ENCODE data around the gene SOAT2.

Gene SOAT2

GRCh38 chr12:53102883-53103807 is at the start of gene SOAT2:
Gene SOAT2 (plus strand): TSS chr12:53103486. CDS start chr12:53103578, 92 bp downstream.
- no peak for DNase-seq

- DNase-seq, result peak; percentile 57
Measured at GRCh38 chr12:53054112-53054878, 49.0 kb upstream of the SOAT2 start.

- DNase-seq, result no peak
Measured at GRCh38 chr12:53055471-53056266, 47.6 kb upstream of the SOAT2 start.

- no peak for DNase-seq
Measured at GRCh38 chr12:53056296-53056695, 47.0 kb upstream of the SOAT2 start.

GRCh38 chr12:53056901-53057300 is 46.4 kb upstream of the SOAT2 start:
- DNase-seq, result no peak

- no peak for DNase-seq
Measured at GRCh38 chr12:53057816-53058500, 45.3 kb upstream of the SOAT2 start.

GRCh38 chr12:53058674-53059433 is 44.4 kb upstream of the SOAT2 start:
- no peak for DNase-seq

- no peak for DNase-seq
Measured at GRCh38 chr12:53059434-53060063, 43.7 kb upstream of the SOAT2 start.

GRCh38 chr12:53060064-53060720 is 43.1 kb upstream of the SOAT2 start:
- no peak for DNase-seq

GRCh38 chr12:53060721-53061276 is 42.5 kb upstream of the SOAT2 start:
- DNase-seq, result no peak

GRCh38 chr12:53061404-53062010 is 41.8 kb upstream of the SOAT2 start:
- no peak for DNase-seq

GRCh38 chr12:53062011-53062961 is 41.0 kb upstream of the SOAT2 start:
- DNase-seq, result no peak

- DNase-seq, result no peak
Measured at GRCh38 chr12:53062977-53063707, 40.1 kb upstream of the SOAT2 start.

GRCh38 chr12:53063708-53064612 is 39.3 kb upstream of the SOAT2 start:
- no peak for DNase-seq

GRCh38 chr12:53064613-53065436 is 38.5 kb upstream of the SOAT2 start:
- no peak for DNase-seq

GRCh38 chr12:53065470-53065869 is 37.8 kb upstream of the SOAT2 start:
- DNase-seq, result no peak
